SK-N-SH treated with all-trans-retinoic acid at 6 μM for 48 hours (cell line): ENCODE data around the gene PRRG2.
A peak's percentile ranks its signal among the peaks of the same experiment; 100 is the strongest.

Source experiments
- ATAC-seq: fragments of 200-7000 bp; cut with Tn5 transposase; 3 replicates; pipeline ENCODE4 v1.9.1; 2020; ENCODE audit warnings: mild to moderate bottlenecking, moderate library complexity
- ARNTL ChIP-seq: fragments of 450-650 bp; formaldehyde crosslinking; IDR thresholded peaks from 2 replicates; pipeline ENCODE4 v1.5.0; 2020; ENCODE audit warnings: low read depth, mild to moderate bottlenecking, moderate library complexity, borderline replicate concordance
- BACH2 ChIP-seq: fragments of 250-450 bp; sonication (Bioruptor Pico); IDR thresholded peaks from 2 replicates; pipeline ENCODE4 v1.9.0; 2021; ENCODE audit warnings: mild to moderate bottlenecking, borderline replicate concordance
- CREB5 ChIP-seq: fragments of 250-450 bp; sonication (Bioruptor Pico); IDR thresholded peaks from 2 replicates; pipeline ENCODE4 v1.5.1; 2020; ENCODE audit warnings: low read depth, mild to moderate bottlenecking, moderate library complexity
- CSDC2 ChIP-seq: fragments of 250-450 bp; sonication (Bioruptor Pico); IDR thresholded peaks from 2 replicates; pipeline ENCODE4 v1.5.0; 2020; ENCODE audit warnings: mild to moderate bottlenecking, moderate library complexity
- CSRNP3 ChIP-seq: fragments of 250-450 bp; sonication (Bioruptor Pico); IDR thresholded peaks from 2 replicates; pipeline ENCODE4 v1.5.1; 2021; ENCODE audit warnings: mild to moderate bottlenecking, moderate library complexity
- ESRRG ChIP-seq: fragments of 250-450 bp; sonication (Bioruptor Pico); IDR thresholded peaks from 2 replicates; pipeline ENCODE4 v1.6.1; 2021; ENCODE audit warnings: mild to moderate bottlenecking
- GLIS3 ChIP-seq: fragments of 250-450 bp; sonication (Bioruptor Pico); IDR thresholded peaks from 2 replicates; pipeline ENCODE4 v1.5.0; 2020; ENCODE audit warnings: mild to moderate bottlenecking, moderate library complexity
- OSR1 ChIP-seq: fragments of 250-450 bp; sonication (Bioruptor Pico); IDR thresholded peaks from 2 replicates; pipeline ENCODE4 v1.8.0; 2022; ENCODE audit warnings: moderate library complexity, mild to moderate bottlenecking, inconsistent platforms
- PATZ1 ChIP-seq: fragments of 250-450 bp; sonication (Bioruptor Pico); IDR thresholded peaks from 2 replicates; pipeline ENCODE4 v1.8.0; 2020; ENCODE audit warnings: mild to moderate bottlenecking, moderate library complexity, borderline replicate concordance
- PPARA ChIP-seq: fragments of 250-450 bp; sonication (Bioruptor Pico); IDR thresholded peaks from 2 replicates; pipeline ENCODE4 v1.5.0; 2020; ENCODE audit warnings: mild to moderate bottlenecking, borderline replicate concordance
- RARB ChIP-seq: fragments of 250-450 bp; sonication (Bioruptor Pico); IDR thresholded peaks from 2 replicates; pipeline ENCODE4 v1.8.0; 2021; ENCODE audit warnings: mild to moderate bottlenecking, moderate library complexity
- SNAI2 ChIP-seq: fragments of 250-450 bp; sonication (Bioruptor Pico); IDR thresholded peaks from 2 replicates; pipeline ENCODE4 v1.5.0; 2020; ENCODE audit warnings: mild to moderate bottlenecking, moderate library complexity
- TCF4 ChIP-seq: fragments of 250-450 bp; sonication (Bioruptor Pico); IDR thresholded peaks from 2 replicates; pipeline ENCODE4 v1.8.0; 2021; ENCODE audit warnings: mild to moderate bottlenecking, moderate library complexity, borderline replicate concordance
- TSHZ2 ChIP-seq: fragments of 250-450 bp; sonication (Bioruptor Pico); IDR thresholded peaks from 2 replicates; pipeline ENCODE4 v1.5.0; 2020; ENCODE audit warnings: mild to moderate bottlenecking, moderate library complexity
- ZC3H10 ChIP-seq: fragments of 250-450 bp; sonication (Bioruptor Pico); IDR thresholded peaks from 2 replicates; pipeline ENCODE4 v1.5.1; 2021; ENCODE audit warnings: mild to moderate bottlenecking, moderate library complexity
- ZFP3 ChIP-seq: fragments of 250-450 bp; sonication (Bioruptor Pico); IDR thresholded peaks from 2 replicates; pipeline ENCODE4 v1.5.0; 2020; ENCODE audit warnings: mild to moderate bottlenecking, moderate library complexity
- ZFP30 ChIP-seq: fragments of 450-650 bp; formaldehyde crosslinking; IDR thresholded peaks from 2 replicates; pipeline ENCODE4 v1.5.0; 2022; ENCODE audit warnings: mild to moderate bottlenecking, moderate library complexity
- ZNF565 ChIP-seq: fragments of 450-650 bp; formaldehyde crosslinking; conservative IDR thresholded peaks from 2 replicates; pipeline ENCODE4 v1.5.0; 2020; ENCODE audit warnings: low read depth, mild to moderate bottlenecking, moderate library complexity
- ZNF70 ChIP-seq: fragments of 450-650 bp; formaldehyde crosslinking; IDR thresholded peaks from 2 replicates; pipeline ENCODE4 v1.5.0; 2020; ENCODE audit warnings: mild to moderate bottlenecking, moderate library complexity
- ZNF8 ChIP-seq: fragments of 450-650 bp; formaldehyde crosslinking; IDR thresholded peaks from 2 replicates; pipeline ENCODE4 v1.5.0; 2020; ENCODE audit warnings: mild to moderate bottlenecking, moderate library complexity

Gene PRRG2

DNA sequence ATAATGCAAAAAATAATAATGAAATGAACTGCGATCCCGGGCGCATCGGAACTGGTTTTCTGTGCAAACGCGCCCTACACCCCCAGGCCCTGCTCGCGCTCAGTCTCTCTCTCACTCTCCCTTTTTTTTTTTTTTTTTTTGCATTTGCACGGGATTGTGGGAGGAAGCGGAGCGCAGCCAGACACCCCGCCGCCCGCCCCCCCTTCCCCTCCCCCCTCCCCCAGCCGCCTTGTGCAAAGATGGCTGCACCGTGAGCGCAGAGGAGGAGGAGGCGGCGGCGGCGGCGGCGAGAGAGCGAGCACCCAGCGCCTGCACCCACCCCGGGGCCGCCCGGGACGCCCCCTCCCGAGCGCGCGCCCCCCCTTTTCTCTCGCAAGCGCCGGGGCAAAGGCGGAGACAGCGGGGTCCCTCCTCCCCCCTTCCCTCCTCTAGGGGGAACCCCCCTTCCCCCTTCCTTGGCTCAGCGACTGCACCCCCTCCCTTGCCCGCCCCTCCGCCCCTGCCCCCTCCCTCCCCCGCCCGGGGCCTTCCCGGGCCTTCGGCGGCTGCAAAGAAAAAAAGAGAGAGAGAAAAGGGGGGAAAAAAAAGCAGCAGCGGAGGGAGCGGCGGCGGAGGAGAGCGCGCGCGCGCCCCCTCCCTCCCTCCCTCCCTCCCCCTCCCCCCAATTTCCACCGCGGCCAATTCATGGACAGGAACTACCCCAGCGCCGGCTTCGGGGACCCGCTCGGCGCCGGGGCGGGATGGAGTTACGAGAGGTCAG is 10.0 kb downstream of the PRRG2 start, which contains the start of gene PRR12 (continued):
- TF ChIP-seq OSR1 (CRISPR knock-in tag): no peak
- no peak for TF ChIP-seq CSRNP3
- no peak for TF ChIP-seq CSDC2
- no peak for TF ChIP-seq RARB (CRISPR knock-in tag)
- TF ChIP-seq ZFP3 (CRISPR knock-in tag): no peak

DNA sequence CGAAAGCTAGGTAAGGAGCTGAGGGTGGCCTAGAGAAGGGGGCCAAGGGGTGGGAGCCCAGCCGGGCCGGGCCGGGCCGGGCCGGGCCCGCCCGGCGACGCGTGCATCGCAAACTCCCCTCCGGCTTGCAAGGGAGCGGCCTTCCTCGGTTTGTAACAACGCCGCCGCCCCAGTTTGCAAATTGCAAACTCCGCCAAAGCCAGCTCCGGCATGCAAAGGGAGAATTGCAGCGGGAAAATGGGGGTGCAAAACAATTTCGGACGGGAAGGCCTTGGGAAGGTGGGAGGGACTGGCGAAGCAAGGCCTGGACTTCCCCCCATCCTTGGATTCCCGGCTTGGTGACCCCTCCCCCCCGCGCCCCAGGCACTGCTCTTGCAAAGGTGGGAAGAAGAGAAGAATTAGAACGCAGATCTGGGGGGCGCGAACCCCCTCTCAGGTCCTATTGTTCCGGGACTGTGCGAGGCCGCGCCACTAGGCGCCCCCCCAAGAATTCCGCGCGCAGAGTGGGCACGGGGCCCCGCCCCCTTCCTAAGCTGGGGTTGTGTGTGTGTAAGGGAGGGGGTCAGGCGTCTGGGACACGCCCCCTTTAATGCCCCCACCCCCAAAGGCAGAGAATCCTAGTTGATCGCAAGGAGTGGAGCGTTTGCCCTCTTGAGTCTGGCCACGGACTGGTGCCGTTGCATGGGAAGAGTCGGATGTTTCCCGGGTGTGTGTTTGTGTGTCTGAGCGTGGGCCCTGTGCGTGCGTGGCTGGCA is 10.8 kb downstream of the PRRG2 start:
- TF ChIP-seq PATZ1 (CRISPR knock-in tag) (peak; percentile 80; the same call in 1 of the 2 replicates), CSDC2 (no peak)
- peak; percentile 0 for ATAC-seq

DNA sequence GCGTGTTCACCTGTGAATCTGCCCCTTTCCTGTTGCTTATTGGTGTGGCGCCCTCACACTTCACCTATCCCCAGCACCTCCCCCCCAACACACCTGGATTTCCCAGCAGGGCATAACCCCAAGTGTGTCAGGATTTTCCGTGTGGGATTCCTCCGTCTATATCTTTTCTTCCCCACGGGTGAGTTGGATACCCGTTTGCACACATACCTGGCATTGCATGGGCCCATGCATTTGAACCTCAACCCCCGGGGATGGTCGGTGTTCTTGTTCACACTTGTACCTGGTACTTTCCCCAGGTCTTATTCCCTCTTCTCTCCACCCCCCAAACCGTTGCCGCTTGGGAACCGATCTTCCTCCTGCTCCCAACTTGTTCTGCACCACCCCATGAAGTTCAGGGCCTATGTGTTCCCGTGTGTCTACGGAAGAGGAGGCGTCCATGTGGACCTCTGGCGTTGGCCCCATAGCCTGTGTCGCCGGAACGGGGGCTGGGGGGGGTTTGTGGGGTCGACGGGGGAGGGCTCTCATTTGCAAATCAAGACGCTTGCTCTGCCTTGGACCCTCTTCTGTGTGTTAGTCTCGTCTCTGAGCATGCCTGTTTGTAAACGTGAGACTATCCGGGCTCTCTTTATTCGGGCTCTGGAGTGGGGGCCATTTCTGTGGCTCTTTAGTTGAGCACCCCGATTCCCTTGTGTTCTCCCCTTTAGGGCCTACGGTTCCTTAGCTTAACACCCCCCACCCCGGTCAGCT is 11.5 kb downstream of the PRRG2 start:
- TF ChIP-seq PATZ1 (CRISPR knock-in tag) (no peak; the same call in 1 of the 2 replicates), CSDC2 (no peak), TSHZ2 (no peak), SNAI2 (CRISPR knock-in tag) (no peak), CREB5 (no peak), ESRRG (CRISPR knock-in tag) (no peak), OSR1 (CRISPR knock-in tag) (no peak), ZNF565 (no peak), PPARA (no peak), BACH2 (CRISPR knock-in tag) (no peak), CSRNP3 (no peak), ZC3H10 (CRISPR knock-in tag) (no peak), ZFP3 (CRISPR knock-in tag) (no peak), GLIS3 (CRISPR knock-in tag) (no peak), TCF4 (CRISPR knock-in tag) (no peak), RARB (CRISPR knock-in tag) (no peak), ARNTL (CRISPR knock-in tag) (no peak), ZFP30 (CRISPR knock-in tag) (no peak), ZNF70 (CRISPR knock-in tag) (no peak), ZNF8 (CRISPR knock-in tag) (no peak)
- ATAC-seq: no peak
